Measurements from ENCODE around the gene GALNT14.

Gene GALNT14

DNA sequence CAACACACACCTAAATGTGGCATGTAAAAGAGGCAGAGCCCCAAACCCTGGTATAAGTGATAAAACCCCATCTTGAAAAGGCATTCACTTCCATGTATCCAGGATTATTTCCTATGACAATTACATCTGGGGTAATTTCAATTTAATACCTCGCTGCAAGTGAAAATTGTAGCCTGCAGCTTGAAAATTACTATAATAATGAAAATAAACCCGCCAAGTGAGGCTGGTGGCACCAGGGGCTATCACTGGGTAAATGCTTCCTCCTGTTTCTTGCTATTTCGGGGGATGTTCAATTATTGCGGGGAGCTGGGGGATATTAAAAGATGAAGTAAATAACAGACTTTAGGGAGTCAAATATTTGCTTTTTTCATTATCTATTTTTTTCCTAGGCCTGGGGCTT lies 171.5 kb downstream of the GALNT14 start:
- no peak overlapping the region for H3K4me3 ChIP-seq (ENCODE audit: low read length)
- no peak for DNase-seq (ENCODE audit: low read depth, low spot score)

- H3K4me3 ChIP-seq (ENCODE audit: low read length) = no peak overlapping the region
- no peak for DNase-seq (ENCODE audit: low read depth, low spot score)
Observed at GRCh38 chr2:30965022-30965531, 173.2 kb downstream of the GALNT14 start.

DNA sequence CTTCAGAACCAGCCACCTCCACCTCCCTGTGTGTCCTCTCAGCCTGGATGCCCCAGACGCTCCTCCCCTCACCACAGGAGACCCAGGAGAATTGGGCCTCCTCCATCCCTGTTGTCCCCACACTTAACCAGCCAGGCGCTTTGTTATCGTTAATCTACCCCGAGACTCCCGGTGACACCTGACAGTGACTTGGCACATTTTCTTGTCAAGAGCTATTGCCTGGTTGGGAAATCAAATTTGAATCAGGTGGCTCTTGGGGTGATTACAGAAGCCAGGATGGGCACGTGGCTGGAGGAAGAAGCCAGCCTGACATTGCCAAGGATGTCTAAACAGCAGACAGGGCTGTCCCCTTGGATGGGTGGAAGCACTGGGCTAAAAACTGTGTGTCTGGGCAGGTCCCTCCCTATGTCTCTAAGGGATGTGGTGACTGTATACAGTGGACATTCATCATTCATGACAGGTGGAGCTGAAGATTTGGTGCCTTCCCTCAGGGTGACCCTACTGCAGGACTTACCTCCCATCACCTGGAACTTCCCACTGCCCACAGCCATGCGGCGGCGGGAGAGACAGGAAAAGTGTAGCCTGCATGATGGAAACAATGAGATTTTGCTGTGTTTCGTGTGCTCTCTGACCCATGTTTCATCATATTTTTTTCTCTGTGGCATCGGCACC lies 173.8 kb downstream of the GALNT14 start:
- no peak for DNase-seq (ENCODE audit: low read depth, low spot score)
- no peak overlapping the region for H3K4me3 ChIP-seq (ENCODE audit: low read length)

DNA sequence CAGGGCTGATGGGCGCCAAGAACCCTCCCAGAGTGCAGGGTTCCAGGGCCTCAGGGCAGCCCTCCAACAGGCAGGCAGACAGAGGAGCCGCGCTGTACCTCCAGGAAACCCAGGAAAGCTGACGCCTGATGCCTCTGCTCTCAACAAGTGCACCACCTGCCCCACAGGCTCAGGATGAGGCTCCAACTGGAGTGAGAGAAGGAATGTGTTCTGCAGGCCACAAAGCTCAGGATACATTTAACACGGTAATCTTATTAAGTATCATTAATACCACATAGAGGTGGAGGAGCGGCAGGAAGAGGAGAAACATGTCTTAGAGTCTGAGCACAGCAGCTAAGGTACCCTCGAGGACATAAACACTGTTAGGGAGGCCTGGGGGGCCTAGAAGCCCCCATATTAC lies 175.1 kb downstream of the GALNT14 start:
- H3K4me3 ChIP-seq (ENCODE audit: low read length) = no peak overlapping the region
- no peak for DNase-seq (ENCODE audit: low read depth, low spot score)

- no peak overlapping the region for H3K4me3 ChIP-seq (ENCODE audit: low read length)
- no peak for DNase-seq (ENCODE audit: low read depth, low spot score)
Observed at GRCh38 chr2:30960213-30960612, 178.0 kb downstream of the GALNT14 start.

- H3K4me3 ChIP-seq (ENCODE audit: low read length) = no peak overlapping the region
- no peak for DNase-seq (ENCODE audit: low read depth, low spot score)
Observed at GRCh38 chr2:30959653-30960052, 178.6 kb downstream of the GALNT14 start.

GRCh38 chr2:30958918-30959265 lies 179.3 kb downstream of the GALNT14 start:
- DNase-seq (ENCODE audit: low read depth, low spot score) = no peak
- no peak overlapping the region for H3K4me3 ChIP-seq (ENCODE audit: low read length)

- no peak for DNase-seq (ENCODE audit: low read depth, low spot score)
- H3K4me3 ChIP-seq (ENCODE audit: low read length) = no peak overlapping the region
Observed at GRCh38 chr2:30958193-30958917, 179.9 kb downstream of the GALNT14 start.

GRCh38 chr2:30957591-30957990 lies 180.6 kb downstream of the GALNT14 start:
- H3K4me3 ChIP-seq (ENCODE audit: low read length) = no peak overlapping the region
- no peak for DNase-seq (ENCODE audit: low read depth, low spot score)

- DNase-seq (ENCODE audit: low read depth, low spot score) = no peak
- H3K4me3 ChIP-seq (ENCODE audit: low read length) = no peak overlapping the region
Observed at GRCh38 chr2:30956995-30957394, 181.2 kb downstream of the GALNT14 start.

- no peak for DNase-seq (ENCODE audit: low read depth, low spot score)
- no peak overlapping the region for H3K4me3 ChIP-seq (ENCODE audit: low read length)
Observed at GRCh38 chr2:30955516-30956132, 182.6 kb downstream of the GALNT14 start.

- no peak overlapping the region for H3K4me3 ChIP-seq (ENCODE audit: low read length)
- no peak for DNase-seq (ENCODE audit: low read depth, low spot score)
Observed at GRCh38 chr2:30950339-30950738, 187.9 kb downstream of the GALNT14 start.

DNA sequence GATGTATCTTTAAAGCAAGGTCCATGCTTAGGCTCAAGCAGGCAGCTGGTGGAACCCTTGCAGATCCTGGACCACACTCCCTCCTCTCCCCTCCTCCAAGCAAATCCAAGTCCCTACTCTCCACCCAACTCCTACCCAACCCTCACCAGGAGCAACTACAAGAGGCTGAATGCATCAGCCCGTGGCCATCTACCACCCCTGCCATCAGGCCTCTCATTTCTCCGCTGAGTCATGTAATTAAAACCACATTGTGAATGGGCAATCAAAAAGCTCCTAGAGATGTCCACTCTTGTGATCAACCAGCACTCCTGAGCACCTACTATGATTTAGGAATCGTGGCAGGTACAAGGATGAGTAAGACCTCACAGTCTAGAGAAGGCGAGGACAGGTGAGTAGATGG lies 188.8 kb downstream of the GALNT14 start:
- no peak for DNase-seq (ENCODE audit: low read depth, low spot score)
- H3K4me3 ChIP-seq (ENCODE audit: low read length) = no peak overlapping the region

- no peak for DNase-seq (ENCODE audit: low read depth, low spot score)
- no peak overlapping the region for H3K4me3 ChIP-seq (ENCODE audit: low read length)
Observed at GRCh38 chr2:30948857-30949256, 189.4 kb downstream of the GALNT14 start.

GRCh38 chr2:30948130-30948529 lies 190.1 kb downstream of the GALNT14 start:
- no peak overlapping the region for H3K4me3 ChIP-seq (ENCODE audit: low read length)
- DNase-seq (ENCODE audit: low read depth, low spot score) = no peak

DNA sequence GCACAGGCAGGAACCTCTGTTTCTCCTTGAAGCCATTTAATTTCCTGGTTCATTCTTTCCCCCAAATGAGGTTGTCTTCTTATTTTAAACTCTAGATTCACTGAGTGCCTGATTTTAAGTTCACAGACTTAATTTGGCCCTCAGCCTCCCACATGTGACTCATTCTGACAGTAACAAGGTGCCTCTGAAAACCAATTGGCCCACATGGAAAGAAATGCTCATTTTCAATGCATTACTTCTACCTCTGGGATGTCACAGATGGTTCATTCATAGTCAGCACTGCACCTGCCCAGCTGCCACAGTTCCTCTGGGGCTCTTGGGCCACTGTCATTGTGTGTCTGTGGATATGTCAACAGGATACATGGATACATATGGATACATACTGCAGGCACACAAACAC lies 190.6 kb downstream of the GALNT14 start:
- DNase-seq (ENCODE audit: low read depth, low spot score) = no peak
- H3K4me3 ChIP-seq (ENCODE audit: low read length) = no peak overlapping the region

- no peak overlapping the region for H3K4me3 ChIP-seq (ENCODE audit: low read length)
- no peak for DNase-seq (ENCODE audit: low read depth, low spot score)
Observed at GRCh38 chr2:30942419-30942818, 195.8 kb downstream of the GALNT14 start.

DNA sequence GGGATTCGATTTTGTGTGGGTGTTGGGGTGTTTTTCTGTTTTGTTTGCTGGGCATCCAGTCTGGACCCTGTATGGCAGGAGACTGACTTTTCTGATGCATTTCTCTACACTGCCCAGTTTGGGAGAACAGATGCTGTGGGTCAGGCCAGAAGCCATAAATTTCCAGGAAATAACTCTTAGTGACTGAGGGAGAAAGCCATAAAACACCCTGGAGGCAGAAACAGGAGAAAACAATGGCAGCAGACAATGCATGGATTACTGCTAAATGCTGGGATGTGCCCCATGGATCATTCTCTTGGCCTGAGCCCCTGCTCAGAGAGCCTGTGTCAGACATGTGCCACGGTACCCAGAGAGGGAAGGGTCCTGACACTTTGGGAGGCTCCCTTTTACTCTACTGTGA lies 197.4 kb downstream of the GALNT14 start:
- no peak for DNase-seq (ENCODE audit: low read depth, low spot score)
- no peak overlapping the region for H3K4me3 ChIP-seq (ENCODE audit: low read length)

GRCh38 chr2:30939364-30939763 lies 198.9 kb downstream of the GALNT14 start:
- no peak for DNase-seq (ENCODE audit: low read depth, low spot score)
- H3K4me3 ChIP-seq (ENCODE audit: low read length) = no peak overlapping the region

- H3K4me3 ChIP-seq (ENCODE audit: low read length) = no peak overlapping the region
- DNase-seq (ENCODE audit: low read depth, low spot score) = no peak
Observed at GRCh38 chr2:30938196-30938595, 200.0 kb downstream of the GALNT14 start.

Data from Jurkat, Clone E6-1 (cell line).